HCT116 (cell line): ENCODE measurements around the gene C6orf132. TPM values are rescaled to one million over a fixed set of nuclear protein-coding genes. Genes with fewer than 3 reads are reported as not detected.

Source experiments
- ATAC-seq: fragments of 200-7000 bp; cut with Tn5 transposase; 2 replicates; pipeline ENCODE4 v1.9.1; 2020; ENCODE audit warnings: mild to moderate bottlenecking, moderate library complexity
- BruUV-seq: library from RNA; stranded (reverse); fragments of 400-500 nt; replicated peaks from 2 replicates; lab custom pipeline; 2021; lab: Mats Ljungman, UMichigan
- CTCF ChIA-PET: fragments of 300-600 bp; sonication (Branson Sonifier 250); formaldehyde crosslinking; loops from one replicate; lab custom pipeline; 2021; ENCODE audit warnings: antibody characterized with exemption; lab: Charles Lee
- POLR2A ChIA-PET: fragments of 300-600, 350-600 bp; sonication (Branson Sonifier 250); formaldehyde crosslinking; loops from one replicate; lab custom pipeline; 2021; ENCODE audit warnings: antibody characterized with exemption; lab: Charles Lee
- RAD21 ChIA-PET, 2 experiments: fragments of 300-600 bp; sonication (Branson Sonifier 250); formaldehyde crosslinking; loops; one replicate each; lab custom pipeline; 2023; ENCODE audit warnings: low total read pairs in 2 of 2; ENCODE audit not compliant: uncharacterized antibody in 2 of 2, unreplicated experiment in 2 of 2, low non-redundant PET in 1 of 2; lab: Charles Lee
- DNase-seq: peaks from one replicate; pipeline ENCODE4 v3.0.0-alpha.2; 2010; ENCODE audit warnings: low read depth, low spot score
- H2AFZ ChIP-seq: fragments of 200-600 bp; shearing (Covaris generic), sonication (generic); 2 replicates; pipeline ENCODE4 v1.6.1; 2017; ENCODE audit warnings: low read depth, mixed run types, mixed read lengths, antibody characterized with exemption, low read length; ENCODE audit not compliant: poor library complexity, severe bottlenecking
- H3K27ac ChIP-seq: 2 replicates; pipeline ENCODE4 v1.5.1; 2012; ENCODE audit warnings: low read depth, low read length
- H3K27me3 ChIP-seq: fragments of 200-600 bp; sonication (generic); 2 replicates; pipeline ENCODE4 v1.6.1; 2016; ENCODE audit warnings: mixed run types, low read length, mixed read lengths; ENCODE audit not compliant: insufficient read depth
- H3K36me3 ChIP-seq, 2 experiments: fragments of 200-500 bp in 1 of 2; fragments of 200-600 bp in 1 of 2; sonication (Bioruptor generic) in 1 of 2; sonication (generic) in 1 of 2; 2 replicates each; pipeline versions ENCODE4 v1.5.1 to v1.6.1; 2014 to 2016; ENCODE audit warnings: low read length in 2 of 2, inconsistent platforms in 1 of 2, mixed read lengths in 1 of 2, mixed run types in 1 of 2; ENCODE audit not compliant: insufficient read depth in 2 of 2, control insufficient read depth in 1 of 2
- H3K4me1 ChIP-seq, 2 experiments: fragments of 200-600 bp in 1 of 2; sonication (generic) in 1 of 2; 2 replicates each; pipeline versions ENCODE4 v1.5.1 to v1.6.1; 2012 to 2017; ENCODE audit warnings: low read length in 2 of 2, inconsistent platforms in 1 of 2, mild to moderate bottlenecking in 1 of 2, mixed read lengths in 1 of 2, mixed run types in 1 of 2, moderate library complexity in 1 of 2; ENCODE audit not compliant: insufficient read depth in 2 of 2, control insufficient read depth in 1 of 2
- H3K4me2 ChIP-seq: fragments of 200-600 bp; sonication (generic); 2 replicates; pipeline ENCODE4 v1.6.1; 2017; ENCODE audit warnings: mixed run types, low read length, mixed read lengths
- H3K4me3 ChIP-seq, 2 experiments: fragments of 200-600 bp in 1 of 2; sonication (generic) in 1 of 2; replicated peaks in 1 of 2; 2 replicates each; pipeline ENCODE4 v1.5.1; 2011 to 2016; ENCODE audit warnings: low read length in 2 of 2, control low read depth in 1 of 2, low read depth in 1 of 2, mild to moderate bottlenecking in 1 of 2, mixed read lengths in 1 of 2, mixed run types in 1 of 2
- H3K79me2 ChIP-seq: fragments of 200-600 bp; sonication (generic); 2 replicates; pipeline ENCODE4 v1.6.1; 2017; ENCODE audit warnings: mild to moderate bottlenecking, mixed run types, low read length, moderate library complexity, mixed read lengths; ENCODE audit not compliant: insufficient read depth
- H3K9ac ChIP-seq: fragments of 200-600 bp; sonication (generic); 2 replicates; pipeline ENCODE4 v1.6.1; 2016; ENCODE audit warnings: low read length, mixed read lengths
- H3K9me2 ChIP-seq: fragments of 200-600 bp; sonication (generic), shearing (Covaris generic); 2 replicates; pipeline ENCODE4 v1.6.1; 2017; ENCODE audit warnings: mixed run types, mild to moderate bottlenecking, moderate library complexity; ENCODE audit not compliant: insufficient read depth
- H3K9me3 ChIP-seq, 2 experiments: fragments of 200-500 bp in 1 of 2; fragments of 200-600 bp in 1 of 2; sonication (Bioruptor generic) in 1 of 2; sonication (generic) in 1 of 2; 2 replicates each; pipeline ENCODE4 v1.6.1; 2014 to 2017; ENCODE audit warnings: low read length in 2 of 2, mixed read lengths in 2 of 2, inconsistent platforms in 1 of 2, low read depth in 1 of 2, mild to moderate bottlenecking in 1 of 2, mixed run types in 1 of 2, moderate library complexity in 1 of 2; ENCODE audit not compliant: control insufficient read depth in 1 of 2, insufficient read depth in 1 of 2
- H4K20me1 ChIP-seq: fragments of 200-600 bp; sonication (generic), shearing (Covaris generic); 2 replicates; pipeline ENCODE4 v1.6.1; 2017; ENCODE audit warnings: mixed run types, mild to moderate bottlenecking, moderate library complexity; ENCODE audit not compliant: insufficient read depth
- ATF3 ChIP-seq: IDR thresholded peaks from 2 replicates; pipeline ENCODE4 v1.6.1; 2012
- CBX3 ChIP-seq: IDR thresholded peaks from 2 replicates; pipeline ENCODE4 v1.6.1; 2012; ENCODE audit warnings: low read depth
- CEBPB ChIP-seq: IDR thresholded peaks from 2 replicates; pipeline ENCODE4 v1.6.1; 2012; ENCODE audit warnings: low read depth
- CTCF ChIP-seq, 3 experiments: fragments of 200-600 bp in 1 of 3; sonication (generic) in 1 of 3; IDR thresholded peaks in 2 of 3; conservative IDR thresholded peaks in 1 of 3; 2 replicates each; pipeline ENCODE4 v1.5.1; 2012 to 2017; ENCODE audit warnings: low read depth in 2 of 3, low read length in 2 of 3, antibody characterized with exemption in 1 of 3, borderline replicate concordance in 1 of 3, control low read depth in 1 of 3, mild to moderate bottlenecking in 1 of 3, mixed read lengths in 1 of 3, mixed run types in 1 of 3, moderate library complexity in 1 of 3; ENCODE audit not compliant: insufficient read depth in 1 of 3
- EZH2 ChIP-seq: fragments of 200-600 bp; sonication (generic); IDR thresholded peaks from 2 replicates; pipeline ENCODE4 v1.6.1; 2017; ENCODE audit warnings: antibody characterized with exemption, mixed run types
- EZH2phosphoT487 ChIP-seq: fragments of 200-600 bp; IDR thresholded peaks from 2 replicates; pipeline ENCODE4 v1.6.1; 2018; ENCODE audit warnings: antibody characterized with exemption, borderline replicate concordance
- POLR2A ChIP-seq: IDR thresholded peaks from 2 replicates; pipeline ENCODE4 v1.7.0; 2011; ENCODE audit warnings: borderline replicate concordance; ENCODE audit not compliant: insufficient read depth, insufficient read length; ENCODE audit errors: extremely low read depth
- ZFX ChIP-seq: fragments of 450-650 bp; IDR thresholded peaks from 2 replicates; pipeline ENCODE4 v1.6.1; 2017
- intact Hi-C: fragments of 100-400 bp; cut with micrococcal nuclease; formaldehyde crosslinking; loops from 2 replicates; pipeline ENCODE4 v1.10.0; 2022
- total RNA-seq: library from RNA; stranded (reverse); gene quantifications from one replicate; pipeline ENCODE4 v1.2.1, GENCODE V29; 2021; ENCODE audit not compliant: unreplicated experiment
- TF ChIP-seq, protein P1 (sequence below): IDR thresholded peaks from 2 replicates; pipeline ENCODE4 v1.6.1; 2012

C6orf132 gene
- total RNA-seq, 1 experiment from 2014 or later: 18.9 TPM

DNA sequence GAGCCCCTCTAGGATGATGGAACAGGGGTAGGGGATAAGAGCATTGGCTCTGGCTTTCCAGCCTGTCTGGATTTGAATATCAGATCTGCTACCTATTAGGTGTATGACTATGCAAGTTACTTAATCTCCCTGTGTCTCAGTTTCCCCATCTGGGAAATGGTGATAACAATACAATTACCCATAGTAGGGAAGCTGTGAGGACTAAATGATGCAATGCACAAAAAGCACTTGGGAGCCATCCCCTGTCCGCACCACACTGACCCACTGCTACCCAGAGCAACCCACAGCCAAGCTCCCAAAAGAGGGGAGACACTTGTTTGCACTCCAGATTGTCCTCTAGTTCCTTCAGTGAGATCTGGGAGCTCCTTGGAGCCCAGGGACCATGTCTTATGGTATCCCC lies 30.1 kb downstream of the C6orf132 start (continued):
- no peak for TF ChIP-seq CTCF (IDR thresholded peaks at IDR 0.05 in 2 of 3, conservative IDR thresholded peaks at IDR 0.05 in 1 of 3; ENCODE audit: borderline replicate concordance in 1 of 3, insufficient read depth in 1 of 3, low read depth in 2 of 3, low read length in 2 of 3)
- no peak for TF ChIP-seq ZFX
- no peak for TF ChIP-seq CEBPB

DNA sequence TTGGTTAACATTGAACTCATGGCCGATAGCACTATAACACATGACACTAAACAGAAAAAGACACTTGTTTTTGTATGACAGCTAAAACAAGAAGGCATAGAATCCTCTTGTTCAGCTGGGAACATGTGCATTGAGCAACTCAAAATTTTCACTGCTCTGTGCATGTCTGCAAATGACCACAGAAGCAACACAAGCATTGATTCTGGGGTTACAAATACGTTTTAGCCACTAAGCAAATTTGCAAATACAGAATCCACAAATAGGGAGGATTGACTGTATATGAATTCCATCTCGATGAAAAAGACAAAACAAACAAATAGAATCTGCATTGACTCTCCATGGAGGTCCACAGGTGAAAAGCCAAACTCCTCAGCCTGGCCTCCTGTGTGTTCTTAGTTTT lies 31.7 kb downstream of the C6orf132 start:
- Histone ChIP-seq H4K20me1 (no peaks in the 10 kb centered on the region), H3K36me3 (peaks cover 0 to 13% of the 10 kb centered on the region in 2 experiments; a peak in 2 of 4 replicates), H3K27me3 (no peaks in the 10 kb centered on the region)
- intact Hi-C loops: no loop called here
- TF ChIP-seq ZFX (no peak), EZH2 (no peak), CBX3 (no peak), EZH2phosphoT487 (no peak), POLR2A (no peak), ATF3 (no peak)
- TF ChIP-seq, protein P1, sequence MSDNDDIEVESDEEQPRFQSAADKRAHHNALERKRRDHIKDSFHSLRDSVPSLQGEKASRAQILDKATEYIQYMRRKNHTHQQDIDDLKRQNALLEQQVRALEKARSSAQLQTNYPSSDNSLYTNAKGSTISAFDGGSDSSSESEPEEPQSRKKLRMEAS: no peak
- TF ChIP-seq, all 23 proteins: peak for 0
- no peak overlapping the region for H3K27ac ChIP-seq
- H3K9me3 ChIP-seq: no peaks in the 10 kb centered on the region
- H3K9ac ChIP-seq: no peak overlapping the region
- H3K4me2 ChIP-seq: no peak overlapping the region
- ChIA-PET RAD21 (no interaction called here), CTCF (no interaction called here), POLR2A (no interaction called here)
- no TSS peak for BruUV-seq
- H3K9me2 ChIP-seq: no peaks in the 10 kb centered on the region
- H3K4me3 ChIP-seq: no peak overlapping the region
- DNase-seq (no peak), ATAC-seq (no peak)
- no peak overlapping the region for H2AFZ ChIP-seq
- H3K4me1 ChIP-seq: peaks cover 16 to 23% of the 10 kb centered on the region in 2 experiments
- no peaks in the 10 kb centered on the region for H3K79me2 ChIP-seq
